Measurements from ENCODE around the gene NTS.

The NTS gene

GRCh38 chr12:85874031-85874461 lies at the start of gene NTS:
NTS (plus strand) TSS chr12:85874295; CDS start chr12:85874404, 109 bp downstream.
- DNase-seq (ENCODE audit: low read depth) = peak; percentile 21
- H3K4me3 ChIP-seq (ENCODE audit: low read depth, low read length) = no peak within 1 kb of the TSS
- TF ChIP-seq CTCF (conservative IDR thresholded peaks at IDR 0.05; ENCODE audit: low read depth, low read length) = peak; percentile 15

- no peak for DNase-seq (ENCODE audit: low read depth)
- no peak for TF ChIP-seq CTCF (conservative IDR thresholded peaks at IDR 0.05; ENCODE audit: low read depth, low read length)
- no peak overlapping the region for H3K4me3 ChIP-seq (ENCODE audit: low read depth, low read length)
These were observed 48.3 kb upstream of the NTS start for GRCh38 chr12:85825746-85826145.

GRCh38 chr12:85828576-85828975 lies 45.5 kb upstream of the NTS start:
- H3K4me3 ChIP-seq (ENCODE audit: low read depth, low read length) = no peak overlapping the region
- TF ChIP-seq CTCF (conservative IDR thresholded peaks at IDR 0.05; ENCODE audit: low read depth, low read length) = no peak
- DNase-seq (ENCODE audit: low read depth) = no peak

- peak; percentile 40 for DNase-seq (ENCODE audit: low read depth)
- H3K4me3 ChIP-seq (ENCODE audit: low read depth, low read length) = no peak overlapping the region
- no peak for TF ChIP-seq CTCF (conservative IDR thresholded peaks at IDR 0.05; ENCODE audit: low read depth, low read length)
These were observed 44.7 kb upstream of the NTS start for GRCh38 chr12:85829391-85829790.

- DNase-seq (ENCODE audit: low read depth) = no peak
- H3K4me3 ChIP-seq (ENCODE audit: low read depth, low read length) = no peak overlapping the region
- no peak for TF ChIP-seq CTCF (conservative IDR thresholded peaks at IDR 0.05; ENCODE audit: low read depth, low read length)
These were observed 42.6 kb upstream of the NTS start for GRCh38 chr12:85831327-85831990.

GRCh38 chr12:85833579-85833978 lies 40.5 kb upstream of the NTS start:
- DNase-seq (ENCODE audit: low read depth) = no peak
- no peak overlapping the region for H3K4me3 ChIP-seq (ENCODE audit: low read depth, low read length)
- TF ChIP-seq CTCF (conservative IDR thresholded peaks at IDR 0.05; ENCODE audit: low read depth, low read length) = no peak

GRCh38 chr12:85834378-85834777 lies 39.7 kb upstream of the NTS start:
- no peak for TF ChIP-seq CTCF (conservative IDR thresholded peaks at IDR 0.05; ENCODE audit: low read depth, low read length)
- H3K4me3 ChIP-seq (ENCODE audit: low read depth, low read length) = peak overlapping the region; percentile 7
- no peak for DNase-seq (ENCODE audit: low read depth)
